Cardiac fibroblast (primary cell): ENCODE results near the gene CHRNB4.
A peak's percentile ranks its signal among the peaks of the same experiment; 100 is the strongest.
"Not testable (repeated sequence)": the region's sequence is repeated elsewhere in the genome, so short reads cannot be mapped to it uniquely, and the experiment has no call there.

Source experiments
- DNase-seq, 2 donors: peaks; one replicate each; pipeline versions ENCODE4 v3.0.0 to v3.0.0-alpha.2; 2010; ENCODE audit warnings: low read depth in 2 of 2
- H3K4me3 ChIP-seq, 2 donors: replicated peaks in 1 of 2; 1 replicate in 1 of 2; 2 replicates in 1 of 2; pipeline ENCODE4 v1.5.1; 2011; ENCODE audit warnings: low read depth in 2 of 2, low read length in 2 of 2, mild to moderate bottlenecking in 2 of 2, moderate library complexity in 1 of 2
- TF ChIP-seq, protein P1 (sequence below): IDR thresholded peaks from one replicate; pipeline ENCODE4 v1.5.1; 2011; ENCODE audit warnings: low read depth, mild to moderate bottlenecking, low read length, inconsistent platforms

CHRNB4 gene, protein sequence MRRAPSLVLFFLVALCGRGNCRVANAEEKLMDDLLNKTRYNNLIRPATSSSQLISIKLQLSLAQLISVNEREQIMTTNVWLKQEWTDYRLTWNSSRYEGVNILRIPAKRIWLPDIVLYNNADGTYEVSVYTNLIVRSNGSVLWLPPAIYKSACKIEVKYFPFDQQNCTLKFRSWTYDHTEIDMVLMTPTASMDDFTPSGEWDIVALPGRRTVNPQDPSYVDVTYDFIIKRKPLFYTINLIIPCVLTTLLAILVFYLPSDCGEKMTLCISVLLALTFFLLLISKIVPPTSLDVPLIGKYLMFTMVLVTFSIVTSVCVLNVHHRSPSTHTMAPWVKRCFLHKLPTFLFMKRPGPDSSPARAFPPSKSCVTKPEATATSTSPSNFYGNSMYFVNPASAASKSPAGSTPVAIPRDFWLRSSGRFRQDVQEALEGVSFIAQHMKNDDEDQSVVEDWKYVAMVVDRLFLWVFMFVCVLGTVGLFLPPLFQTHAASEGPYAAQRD

DNA sequence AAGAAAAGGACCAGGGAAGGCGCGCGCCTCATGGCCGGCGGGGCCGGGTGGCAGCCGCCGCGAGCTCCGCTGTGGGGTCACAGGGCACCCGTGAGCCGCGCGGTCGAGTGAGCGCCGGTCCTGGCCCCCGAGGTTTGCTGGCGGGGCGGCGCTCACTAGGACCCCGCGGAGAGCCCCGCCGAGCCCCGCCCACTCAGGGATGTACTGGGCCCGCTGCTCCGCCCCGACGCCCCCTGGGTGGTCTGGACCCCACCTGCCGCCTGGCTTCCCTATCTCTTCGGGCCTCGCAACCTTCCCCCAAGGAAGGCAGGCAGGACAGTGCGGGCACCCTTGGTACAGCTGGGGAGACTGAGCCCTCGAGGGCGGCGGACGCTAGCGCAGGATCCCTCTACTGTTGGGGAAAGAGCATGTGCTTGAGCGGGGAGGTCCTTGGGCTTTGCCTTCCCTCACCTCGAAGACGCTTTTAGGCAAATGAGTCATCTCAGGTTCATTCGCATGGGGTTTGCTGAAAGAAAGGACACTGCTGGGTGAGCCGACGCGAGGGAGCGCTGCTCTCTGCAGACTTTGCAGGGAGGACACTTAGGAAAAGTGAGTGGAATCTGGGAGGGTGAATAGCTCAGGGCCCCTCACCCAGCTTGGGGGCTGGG lies at the start of gene CHRNB4:
TSS of gene CHRNB4 (minus strand) at position 109 of the 647 bp plus-strand sequence. CDS start at position 32, 77 bp downstream.
- TF ChIP-seq, protein P1, sequence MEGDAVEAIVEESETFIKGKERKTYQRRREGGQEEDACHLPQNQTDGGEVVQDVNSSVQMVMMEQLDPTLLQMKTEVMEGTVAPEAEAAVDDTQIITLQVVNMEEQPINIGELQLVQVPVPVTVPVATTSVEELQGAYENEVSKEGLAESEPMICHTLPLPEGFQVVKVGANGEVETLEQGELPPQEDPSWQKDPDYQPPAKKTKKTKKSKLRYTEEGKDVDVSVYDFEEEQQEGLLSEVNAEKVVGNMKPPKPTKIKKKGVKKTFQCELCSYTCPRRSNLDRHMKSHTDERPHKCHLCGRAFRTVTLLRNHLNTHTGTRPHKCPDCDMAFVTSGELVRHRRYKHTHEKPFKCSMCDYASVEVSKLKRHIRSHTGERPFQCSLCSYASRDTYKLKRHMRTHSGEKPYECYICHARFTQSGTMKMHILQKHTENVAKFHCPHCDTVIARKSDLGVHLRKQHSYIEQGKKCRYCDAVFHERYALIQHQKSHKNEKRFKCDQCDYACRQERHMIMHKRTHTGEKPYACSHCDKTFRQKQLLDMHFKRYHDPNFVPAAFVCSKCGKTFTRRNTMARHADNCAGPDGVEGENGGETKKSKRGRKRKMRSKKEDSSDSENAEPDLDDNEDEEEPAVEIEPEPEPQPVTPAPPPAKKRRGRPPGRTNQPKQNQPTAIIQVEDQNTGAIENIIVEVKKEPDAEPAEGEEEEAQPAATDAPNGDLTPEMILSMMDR, result no peak
- peak; percentile 3 to 28 for DNase-seq
- H3K4me3 ChIP-seq, result peak within 1 kb of the TSS; percentile 34 to 46

GRCh38 chr15:78689626-78690025 lies 48.6 kb upstream of the CHRNB4 start:
- TF ChIP-seq, protein P1, result no peak
- DNase-seq, result no peak
- no peak overlapping the region for H3K4me3 ChIP-seq

- TF ChIP-seq, protein P1, result no peak
- H3K4me3 ChIP-seq, result no peak overlapping the region
- no peak for DNase-seq
These were observed 44.9 kb upstream of the CHRNB4 start for GRCh38 chr15:78685925-78686324.

- TF ChIP-seq, protein P1, result no peak
- no peak overlapping the region for H3K4me3 ChIP-seq
- no peak for DNase-seq
These were observed 44.3 kb upstream of the CHRNB4 start for GRCh38 chr15:78685159-78685921.

- no peak overlapping the region for H3K4me3 ChIP-seq
- DNase-seq, result no peak
- TF ChIP-seq, protein P1, result no peak
These were observed 43.6 kb upstream of the CHRNB4 start for GRCh38 chr15:78684657-78685056.

DNA sequence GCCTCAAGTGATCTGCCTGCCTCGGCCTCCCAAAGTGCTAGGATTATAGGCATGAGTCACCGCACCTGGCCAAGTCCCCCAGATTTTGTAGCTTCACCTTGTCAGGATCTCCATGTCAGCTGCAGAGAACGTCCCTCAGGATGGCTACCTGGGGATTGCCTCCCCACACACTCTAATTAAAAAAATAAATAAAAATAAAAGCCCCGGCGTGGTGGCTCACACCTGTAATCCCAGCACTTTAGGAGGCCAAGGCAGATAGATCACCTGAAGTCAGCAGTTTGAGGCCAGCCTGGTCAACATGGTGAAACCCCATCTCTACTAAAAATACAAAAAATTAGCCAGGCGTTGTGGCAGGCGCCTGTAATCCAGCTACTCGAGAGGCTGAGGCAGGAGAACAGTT lies 42.6 kb upstream of the CHRNB4 start:
- not testable (repeated sequence) for H3K4me3 ChIP-seq, DNase-seq
